Cardiac fibroblast (primary cell): Measurements from ENCODE around the gene NAB2.

ENCODE experiments used
- DNase-seq, 2 donors: peaks; one replicate each; pipeline versions ENCODE4 v3.0.0 to v3.0.0-alpha.2; 2010; ENCODE audit warnings: low read depth in 2 of 2
- H3K4me3 ChIP-seq, 2 donors: replicated peaks in 1 of 2; 1 replicate in 1 of 2; 2 replicates in 1 of 2; pipeline ENCODE4 v1.5.1; 2011; ENCODE audit warnings: low read depth in 2 of 2, low read length in 2 of 2, mild to moderate bottlenecking in 2 of 2, moderate library complexity in 1 of 2
- TF ChIP-seq, protein P1 (sequence below): IDR thresholded peaks from one replicate; pipeline ENCODE4 v1.5.1; 2011; ENCODE audit warnings: low read depth, mild to moderate bottlenecking, low read length, inconsistent platforms

Gene NAB2

GRCh38 chr12:57131896-57132744 is 43.2 kb downstream of the NAB2 start:
- peak overlapping the region; percentile 87 to 88 for H3K4me3 ChIP-seq
- TF ChIP-seq, protein P1, sequence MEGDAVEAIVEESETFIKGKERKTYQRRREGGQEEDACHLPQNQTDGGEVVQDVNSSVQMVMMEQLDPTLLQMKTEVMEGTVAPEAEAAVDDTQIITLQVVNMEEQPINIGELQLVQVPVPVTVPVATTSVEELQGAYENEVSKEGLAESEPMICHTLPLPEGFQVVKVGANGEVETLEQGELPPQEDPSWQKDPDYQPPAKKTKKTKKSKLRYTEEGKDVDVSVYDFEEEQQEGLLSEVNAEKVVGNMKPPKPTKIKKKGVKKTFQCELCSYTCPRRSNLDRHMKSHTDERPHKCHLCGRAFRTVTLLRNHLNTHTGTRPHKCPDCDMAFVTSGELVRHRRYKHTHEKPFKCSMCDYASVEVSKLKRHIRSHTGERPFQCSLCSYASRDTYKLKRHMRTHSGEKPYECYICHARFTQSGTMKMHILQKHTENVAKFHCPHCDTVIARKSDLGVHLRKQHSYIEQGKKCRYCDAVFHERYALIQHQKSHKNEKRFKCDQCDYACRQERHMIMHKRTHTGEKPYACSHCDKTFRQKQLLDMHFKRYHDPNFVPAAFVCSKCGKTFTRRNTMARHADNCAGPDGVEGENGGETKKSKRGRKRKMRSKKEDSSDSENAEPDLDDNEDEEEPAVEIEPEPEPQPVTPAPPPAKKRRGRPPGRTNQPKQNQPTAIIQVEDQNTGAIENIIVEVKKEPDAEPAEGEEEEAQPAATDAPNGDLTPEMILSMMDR: no peak
- no peak for DNase-seq

DNA sequence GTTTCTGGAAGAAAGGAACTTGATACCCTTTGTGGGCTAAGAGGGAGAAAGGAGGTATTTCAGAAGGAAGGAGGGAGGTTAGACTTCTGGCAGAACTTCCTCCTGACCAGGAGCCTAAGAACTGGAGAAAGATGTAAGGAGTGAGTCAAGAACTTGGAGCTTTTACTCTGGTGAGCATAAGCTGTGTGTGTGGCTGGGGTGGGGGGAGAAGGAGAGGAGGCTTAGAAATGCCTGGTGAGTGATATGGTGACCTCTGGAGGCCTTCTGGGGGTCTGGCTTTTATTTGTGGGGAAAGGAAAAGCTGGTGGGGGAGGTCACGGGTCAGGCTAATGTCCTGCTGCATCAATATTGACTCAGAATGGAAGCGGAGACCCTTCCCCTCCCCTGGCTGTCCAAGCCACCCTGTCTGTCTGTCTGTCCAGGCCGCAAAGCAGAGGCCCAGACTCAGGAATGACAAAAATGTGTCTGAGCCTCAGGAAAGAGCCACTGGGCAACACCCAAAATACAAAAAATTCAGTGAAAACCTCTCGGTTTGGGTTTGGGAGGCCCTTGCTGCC is 44.2 kb downstream of the NAB2 start:
- DNase-seq: peak; percentile 63 to 84
- TF ChIP-seq, protein P1: no peak

DNA sequence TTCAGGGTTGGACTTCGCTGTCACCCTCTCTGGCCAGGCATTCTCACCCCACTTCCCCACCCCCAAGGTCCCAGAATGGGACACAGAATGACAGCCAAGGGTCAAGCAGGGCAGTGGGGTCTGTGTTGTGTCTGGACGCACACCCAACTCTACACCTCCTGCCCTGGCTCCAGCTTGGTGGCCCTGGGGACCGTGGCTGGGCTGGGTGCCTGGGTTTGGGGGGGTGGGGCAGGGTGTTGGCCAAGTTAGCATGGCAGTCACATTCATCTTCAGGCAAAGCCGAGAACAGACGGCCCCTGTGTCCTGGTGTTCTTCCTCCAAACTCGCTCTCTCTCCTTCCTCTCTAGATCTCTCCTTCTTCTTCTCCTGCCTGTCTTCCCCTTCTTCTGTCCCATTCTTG is 45.0 kb downstream of the NAB2 start:
- peak overlapping the region in 1 of 2 donors; percentile 16 for H3K4me3 ChIP-seq
- TF ChIP-seq, protein P1: no peak
- DNase-seq: no peak

More for the DNA sequence above, 44.2 kb downstream of the NAB2 start:
- H3K4me3 ChIP-seq: peak overlapping the region; percentile 87 to 88

DNA sequence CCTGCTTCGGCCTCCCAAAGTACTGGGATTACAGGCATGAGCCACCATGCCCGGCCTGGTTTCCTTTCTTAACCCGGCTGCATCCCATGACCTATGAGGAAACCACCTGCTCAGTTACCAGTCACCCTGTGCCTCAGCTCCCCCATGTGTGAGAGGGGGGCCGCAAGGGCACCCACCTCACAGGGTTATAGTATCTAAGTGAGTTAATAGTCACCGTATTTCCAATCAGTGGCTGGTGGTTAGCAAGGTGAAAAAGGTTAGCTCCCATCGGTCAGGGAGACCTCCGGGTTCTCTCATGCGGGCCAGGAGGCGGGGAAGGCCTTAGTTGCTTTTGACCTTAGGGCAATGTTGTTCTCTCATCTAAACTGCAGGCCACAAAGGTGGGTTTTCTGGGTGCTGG is 46.0 kb downstream of the NAB2 start:
- DNase-seq: no peak
- TF ChIP-seq, protein P1: no peak
- H3K4me3 ChIP-seq: peak overlapping the region in 1 of 2 donors; percentile 14

- TF ChIP-seq, protein P1: no peak
- peak; percentile 51 to 92 for DNase-seq
- H3K4me3 ChIP-seq: peak overlapping the region; percentile 19 to 32
Observed at GRCh38 chr12:57135527-57136326, 46.8 kb downstream of the NAB2 start.

- H3K4me3 ChIP-seq: no peak overlapping the region
Observed at GRCh38 chr12:57138526-57139272, 49.8 kb downstream of the NAB2 start.

More at GRCh38 chr12:57138526-57139272, 49.8 kb downstream of the NAB2 start:
- peak; percentile 48 to 73 for DNase-seq
- TF ChIP-seq, protein P1: no peak
